NT2/D1 (cell line): ENCODE results near the gene NPAS3.

Experiments used
- SUZ12 ChIP-seq: IDR thresholded peaks from 2 replicates; pipeline ENCODE4 v1.6.1; 2011; ENCODE audit not compliant: insufficient read length, insufficient read depth; ENCODE audit errors: extremely low read depth
- YY1 ChIP-seq: IDR thresholded peaks from 2 replicates; pipeline ENCODE4 v1.6.1; 2011; ENCODE audit not compliant: insufficient read length, insufficient read depth
- ZNF274 ChIP-seq: IDR thresholded peaks from 2 replicates; pipeline ENCODE4 v1.6.1; 2011; ENCODE audit warnings: mild to moderate bottlenecking, low read depth, low read length

DNA sequence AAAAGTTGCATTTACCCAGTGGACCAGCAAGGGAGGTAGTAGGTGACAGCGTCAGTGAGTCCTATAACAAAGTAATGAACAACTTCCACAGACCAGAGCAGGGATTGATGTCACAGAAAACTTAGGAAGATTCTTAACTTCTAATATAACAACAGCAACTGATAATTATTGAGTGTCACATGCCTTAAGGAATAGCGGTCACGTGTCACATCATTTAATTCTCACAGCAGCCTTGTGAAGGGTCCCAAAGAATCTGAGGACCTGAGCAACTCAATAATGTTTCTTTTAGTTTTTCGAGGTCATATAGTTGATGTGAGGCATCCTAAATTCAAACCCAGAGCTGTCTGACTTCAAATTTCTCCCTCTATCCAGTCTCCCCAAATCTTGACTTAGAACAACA lies 590.0 kb downstream of the NPAS3 start:
- TF ChIP-seq ZNF274 (no peak), YY1 (no peak), SUZ12 (no peak)
